GM19372 (cell line): ENCODE measurements around the gene ACSBG1.

ENCODE experiments used
- ATAC-seq: cut with Tn5 transposase; IDR thresholded peaks from one replicate; pipeline ENCODE4 v1.9.1; 2021; ENCODE audit warnings: mild to moderate bottlenecking, low read depth, moderate library complexity; ENCODE audit not compliant: unreplicated experiment

The ACSBG1 gene

DNA sequence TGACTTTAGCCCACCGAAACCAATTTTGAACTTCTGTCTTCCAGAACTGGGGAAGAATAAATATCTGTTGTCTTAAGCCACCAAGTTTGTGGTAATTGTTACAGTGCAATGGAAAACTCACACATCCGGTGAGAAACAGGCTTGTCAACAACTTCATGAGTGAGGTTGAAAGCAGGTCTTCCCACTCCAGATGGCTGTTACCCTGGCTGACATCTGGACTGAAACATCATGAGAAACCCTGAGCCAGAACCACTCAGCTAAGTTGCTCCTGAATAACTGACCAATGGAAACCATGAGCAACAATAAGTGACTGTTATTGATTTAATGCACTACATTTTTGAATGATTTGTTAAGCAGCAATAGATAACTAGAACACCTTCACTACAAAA lies 10.3 kb downstream of the ACSBG1 start:
- no peak for ATAC-seq

DNA sequence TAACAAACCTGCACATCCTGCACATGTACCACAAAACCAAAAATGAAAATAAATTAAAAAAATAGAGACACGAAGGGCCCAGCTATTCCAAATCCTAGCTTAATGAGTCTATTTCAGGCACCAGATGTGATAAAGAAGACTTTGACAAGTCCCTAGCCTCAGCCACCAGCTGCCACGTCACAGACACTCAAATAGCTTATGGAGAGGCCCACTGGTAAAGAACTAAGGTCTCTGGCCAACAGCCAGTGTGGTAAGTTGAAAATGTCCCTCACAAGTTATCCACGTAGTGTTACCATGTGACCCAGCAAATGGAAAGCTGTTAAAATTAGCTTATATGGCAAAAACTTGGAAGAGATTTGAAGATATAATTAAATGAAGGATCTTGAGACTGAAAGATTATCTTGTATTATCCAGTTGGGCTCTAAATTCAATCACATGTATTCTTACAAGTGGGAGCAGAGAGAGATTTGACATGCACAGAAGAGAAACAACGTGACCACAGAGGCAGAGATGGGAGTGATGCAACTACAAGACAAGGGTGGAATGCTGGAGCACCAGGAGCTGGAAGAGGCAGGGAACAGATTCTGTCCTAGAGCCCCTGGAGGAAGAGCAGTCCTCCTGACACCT lies 10.9 kb downstream of the ACSBG1 start:
- no peak for ATAC-seq

GRCh38 chr15:78222745-78223395 lies 11.5 kb downstream of the ACSBG1 start:
- ATAC-seq, result no peak

- no peak for ATAC-seq
Measured at GRCh38 chr15:78220713-78221112, 13.7 kb downstream of the ACSBG1 start.

DNA sequence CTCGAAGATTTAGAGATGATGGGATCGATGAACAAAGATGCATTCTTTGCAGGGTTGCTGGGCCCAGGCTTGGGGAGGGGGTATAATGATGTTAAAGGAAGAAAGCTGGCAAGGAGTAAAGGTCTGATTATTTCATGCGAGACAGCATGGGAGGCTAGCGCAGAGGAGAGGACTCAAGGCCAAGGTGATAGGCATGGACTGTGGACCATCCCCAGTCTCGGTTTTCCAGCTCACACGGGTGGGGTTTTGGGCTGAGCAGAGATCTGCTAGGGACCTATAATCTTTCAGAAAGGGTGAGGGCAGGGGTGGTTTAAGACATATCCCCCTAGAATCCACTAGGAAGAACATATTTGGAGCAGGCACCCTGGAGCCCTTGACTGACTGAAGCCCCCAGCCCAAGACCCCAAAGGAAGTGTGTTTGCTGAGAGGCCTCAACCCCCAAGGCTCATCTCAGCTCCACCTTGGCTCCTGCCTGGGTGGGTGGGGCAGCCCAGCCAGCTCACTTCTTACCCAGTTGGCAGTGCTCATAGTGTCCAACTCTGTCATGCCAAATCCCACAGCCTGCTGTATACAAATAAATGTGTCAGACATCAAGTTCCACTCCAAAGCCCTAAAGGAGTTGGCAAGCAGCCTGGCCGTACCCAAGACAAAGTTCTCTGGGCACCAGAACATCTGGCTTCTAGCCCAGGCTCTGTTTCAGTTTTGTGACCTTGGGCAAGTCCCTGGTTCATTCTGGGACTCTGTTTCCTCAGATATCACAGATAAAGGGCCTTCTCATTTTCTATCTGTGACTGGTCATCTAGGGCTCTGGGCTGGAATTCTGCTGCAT lies 17.9 kb downstream of the ACSBG1 start:
- no peak for ATAC-seq

GRCh38 chr15:78213956-78214355 lies 20.4 kb downstream of the ACSBG1 start:
- no peak for ATAC-seq

GRCh38 chr15:78213425-78213750 lies 21.0 kb downstream of the ACSBG1 start:
- no peak for ATAC-seq

DNA sequence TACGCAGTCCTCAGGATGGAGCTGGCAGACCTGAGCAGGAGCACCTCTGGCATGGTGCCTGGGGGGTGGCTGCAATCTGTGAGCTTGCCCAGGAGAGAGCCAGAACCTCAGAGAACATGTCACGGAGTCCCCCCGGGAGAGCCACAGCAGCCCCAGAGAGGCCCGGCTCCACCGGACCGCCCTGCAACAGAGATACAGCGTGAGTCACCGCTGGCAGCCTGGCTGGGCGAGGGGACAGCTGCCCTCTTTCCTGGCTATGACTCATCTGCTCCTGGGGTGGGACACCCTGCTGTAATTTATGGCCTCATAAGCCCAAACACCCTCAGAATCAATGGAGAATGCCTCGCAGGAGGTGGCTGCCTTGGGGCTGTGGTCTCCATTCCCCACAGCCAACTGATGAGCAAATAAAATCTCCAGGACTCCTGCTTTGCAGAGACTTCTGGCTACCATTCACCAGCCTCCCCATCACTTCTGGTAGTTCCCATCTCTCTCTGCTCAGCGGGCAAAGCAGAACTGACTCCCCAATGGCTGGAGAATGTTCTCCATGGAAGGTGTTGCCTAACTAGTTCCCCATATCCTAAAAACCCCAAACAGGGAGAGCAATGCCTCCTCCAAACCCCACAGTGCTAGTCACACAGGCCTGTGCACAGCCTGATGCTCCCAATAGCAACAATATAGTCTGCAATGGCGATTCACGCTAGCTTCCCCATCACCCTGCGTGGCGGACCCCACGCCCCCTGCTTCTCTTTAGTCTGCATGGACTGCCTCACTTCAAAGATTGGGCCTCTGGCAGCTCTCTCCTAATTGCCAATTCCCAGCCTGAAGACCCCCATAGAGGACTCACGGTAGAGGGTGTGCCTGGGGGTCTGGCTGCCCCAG lies 21.6 kb downstream of the ACSBG1 start:
- no peak for ATAC-seq

DNA sequence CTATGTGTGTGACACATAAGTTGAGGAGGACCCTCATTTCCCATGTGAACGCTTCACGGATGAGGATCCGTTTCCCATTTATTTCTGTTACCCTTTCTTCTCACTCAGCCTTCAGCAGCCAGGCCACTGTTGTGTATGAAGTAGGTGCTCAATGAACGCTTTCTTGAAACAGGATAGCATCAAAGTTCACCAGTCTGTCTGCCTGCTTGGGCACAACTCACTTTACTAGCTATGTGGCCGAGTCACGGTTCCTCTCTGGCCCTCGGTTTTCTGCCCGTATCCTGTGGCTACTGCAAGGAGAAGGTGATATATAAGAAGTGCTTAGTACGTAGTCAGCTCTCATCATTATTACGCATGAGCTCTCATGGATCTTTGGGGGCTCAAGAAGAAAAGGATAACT lies 22.4 kb downstream of the ACSBG1 start:
- no peak for ATAC-seq

DNA sequence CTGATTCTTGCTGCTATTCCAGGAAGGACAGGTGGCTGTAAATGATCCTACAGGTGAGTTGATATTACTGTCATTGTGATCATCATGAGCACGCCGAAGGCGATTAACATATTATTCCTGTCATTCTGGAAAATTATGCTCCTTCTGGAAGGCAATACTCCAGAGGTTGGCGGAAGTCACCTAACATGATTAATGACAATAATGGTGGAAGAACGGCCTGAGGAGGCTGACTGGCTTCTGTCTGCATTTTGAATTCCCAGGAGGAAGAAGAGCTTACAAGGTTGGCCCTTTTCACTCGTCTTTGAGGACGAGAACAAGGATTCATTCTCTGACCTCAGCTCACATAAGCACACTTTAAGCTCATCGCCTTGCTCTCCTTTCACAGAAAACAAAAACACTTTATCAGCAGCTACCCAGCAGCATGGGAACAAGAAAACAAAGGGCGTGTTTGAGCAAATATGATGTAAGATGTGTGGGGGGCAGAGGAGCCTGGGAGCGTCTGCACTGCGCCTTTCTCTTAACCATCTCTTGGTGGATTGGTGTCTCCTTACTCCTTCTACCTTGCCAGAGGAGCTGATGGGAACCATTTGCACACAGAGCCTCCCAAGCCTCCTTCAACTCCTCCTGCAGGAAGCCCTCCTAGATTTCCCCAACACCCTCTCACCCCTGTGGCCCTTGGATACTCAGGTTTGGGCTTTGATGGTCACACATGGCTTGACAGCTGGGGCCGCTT lies 23.0 kb downstream of the ACSBG1 start:
- no peak for ATAC-seq

GRCh38 chr15:78210349-78210717 lies 24.0 kb downstream of the ACSBG1 start:
- ATAC-seq, result no peak

DNA sequence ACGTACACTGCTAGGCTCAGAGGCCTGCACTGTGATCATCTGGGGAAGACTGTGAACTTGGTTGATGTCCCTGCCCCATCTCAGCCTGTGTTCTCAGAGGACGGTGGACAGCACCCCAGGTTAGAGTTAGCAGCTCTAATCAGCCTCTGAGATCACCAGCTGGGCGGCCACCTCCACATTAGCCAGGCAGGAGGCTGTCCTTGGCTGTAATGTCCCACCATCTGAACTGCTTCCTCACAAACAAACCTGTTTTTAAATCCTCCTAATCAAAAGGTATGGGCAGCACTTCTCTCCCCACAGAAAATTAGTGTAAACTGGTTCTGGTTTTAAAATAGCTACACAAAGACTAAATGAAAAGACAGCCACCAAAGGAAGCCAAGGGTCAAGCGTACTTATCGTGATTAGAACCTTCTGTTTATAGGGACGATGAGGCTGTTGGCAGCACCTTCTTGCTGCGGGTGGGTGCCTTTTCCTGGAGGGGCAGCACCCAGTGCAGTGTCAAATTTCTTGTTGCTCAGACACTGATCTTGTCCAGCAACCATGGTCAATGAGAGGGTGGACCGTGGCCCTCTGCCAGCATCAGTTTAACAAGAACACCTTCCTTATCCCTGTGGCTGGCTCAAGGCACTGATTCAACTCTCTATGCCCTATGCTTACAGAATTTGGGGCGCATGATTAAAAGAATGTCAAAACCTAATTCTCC lies 24.6 kb downstream of the ACSBG1 start:
- no peak for ATAC-seq

DNA sequence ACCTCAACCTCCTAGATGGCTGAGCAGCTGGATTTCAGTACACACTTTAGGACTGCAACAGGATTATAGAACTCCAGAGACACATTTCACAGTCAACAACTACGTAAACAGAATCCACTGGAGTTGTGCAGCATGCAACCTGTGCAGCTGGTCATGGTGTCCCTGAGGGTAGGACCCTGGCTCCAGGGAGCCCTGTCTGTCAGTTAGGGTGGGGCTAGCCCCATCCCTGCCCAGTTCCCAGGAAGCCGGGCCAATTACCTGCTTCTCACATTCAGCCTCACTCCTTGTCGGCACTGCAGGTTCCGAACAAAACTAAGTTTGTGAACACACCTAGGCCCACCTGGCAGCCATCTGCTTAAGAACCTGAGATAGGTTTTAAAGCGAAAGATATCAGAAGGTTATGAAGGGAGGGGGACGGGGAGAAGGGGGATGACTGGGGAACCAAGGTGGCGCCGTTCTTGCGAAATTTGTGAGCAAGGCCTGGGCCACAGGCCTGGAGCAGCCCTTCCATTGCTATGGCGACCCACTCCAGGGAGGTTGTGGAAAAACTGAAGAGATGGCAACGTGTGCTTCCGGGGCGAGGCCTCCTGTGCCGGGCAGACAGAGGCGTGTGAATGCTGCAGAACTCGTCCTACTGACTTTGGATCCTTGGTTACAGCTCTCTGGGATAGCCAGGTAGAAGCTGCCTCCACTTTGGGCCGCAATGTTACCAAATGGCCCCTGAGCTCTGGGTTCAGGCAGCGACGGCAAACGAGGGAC lies 25.3 kb downstream of the ACSBG1 start:
- no peak for ATAC-seq

GRCh38 chr15:78208341-78208844 lies 26.0 kb downstream of the ACSBG1 start:
- no peak for ATAC-seq

DNA sequence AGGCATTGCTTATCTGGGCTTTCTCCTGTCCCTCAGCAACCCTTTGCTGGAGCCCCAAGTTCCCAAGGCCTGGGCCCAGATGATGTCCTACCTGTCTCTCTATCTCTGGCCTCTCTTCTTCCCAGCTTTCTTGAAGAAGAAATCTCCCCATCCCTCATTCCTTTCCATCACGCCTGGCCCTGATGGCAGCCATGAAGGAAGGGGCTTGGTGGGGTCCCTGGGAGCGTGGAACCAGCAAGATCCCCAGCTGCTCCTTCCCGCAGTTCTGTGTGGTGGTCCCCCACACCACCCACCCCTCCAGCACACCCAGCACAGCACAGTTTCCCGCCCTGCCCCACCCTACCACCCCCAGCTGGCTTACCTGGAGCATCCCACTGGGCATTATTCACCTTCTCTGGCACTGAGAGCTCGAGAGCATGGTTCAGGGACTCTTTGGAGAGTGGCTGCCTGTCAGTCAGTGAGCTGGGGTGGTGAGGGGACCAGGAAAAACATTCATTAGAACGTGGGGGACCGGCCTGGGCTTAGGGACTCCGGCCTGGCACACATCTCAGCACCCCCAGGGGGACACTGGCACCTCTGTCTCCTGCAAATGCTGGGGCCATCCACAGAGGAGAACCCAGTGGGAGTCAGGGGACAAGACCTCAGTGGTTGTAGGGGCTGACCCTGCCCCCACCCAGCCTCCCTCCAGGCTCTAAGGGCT lies 26.6 kb downstream of the ACSBG1 start:
- no peak for ATAC-seq

GRCh38 chr15:78207110-78207458 lies 27.3 kb downstream of the ACSBG1 start:
- no peak for ATAC-seq

- no peak for ATAC-seq
Measured at GRCh38 chr15:78206326-78207109, 27.8 kb downstream of the ACSBG1 start.
